ENCODE measurements around the gene TMEM88.
"Not testable (repeated sequence)": the region's sequence is repeated elsewhere in the genome, so short reads cannot be mapped to it uniquely, and the experiment has no call there.

TMEM88 gene

DNA sequence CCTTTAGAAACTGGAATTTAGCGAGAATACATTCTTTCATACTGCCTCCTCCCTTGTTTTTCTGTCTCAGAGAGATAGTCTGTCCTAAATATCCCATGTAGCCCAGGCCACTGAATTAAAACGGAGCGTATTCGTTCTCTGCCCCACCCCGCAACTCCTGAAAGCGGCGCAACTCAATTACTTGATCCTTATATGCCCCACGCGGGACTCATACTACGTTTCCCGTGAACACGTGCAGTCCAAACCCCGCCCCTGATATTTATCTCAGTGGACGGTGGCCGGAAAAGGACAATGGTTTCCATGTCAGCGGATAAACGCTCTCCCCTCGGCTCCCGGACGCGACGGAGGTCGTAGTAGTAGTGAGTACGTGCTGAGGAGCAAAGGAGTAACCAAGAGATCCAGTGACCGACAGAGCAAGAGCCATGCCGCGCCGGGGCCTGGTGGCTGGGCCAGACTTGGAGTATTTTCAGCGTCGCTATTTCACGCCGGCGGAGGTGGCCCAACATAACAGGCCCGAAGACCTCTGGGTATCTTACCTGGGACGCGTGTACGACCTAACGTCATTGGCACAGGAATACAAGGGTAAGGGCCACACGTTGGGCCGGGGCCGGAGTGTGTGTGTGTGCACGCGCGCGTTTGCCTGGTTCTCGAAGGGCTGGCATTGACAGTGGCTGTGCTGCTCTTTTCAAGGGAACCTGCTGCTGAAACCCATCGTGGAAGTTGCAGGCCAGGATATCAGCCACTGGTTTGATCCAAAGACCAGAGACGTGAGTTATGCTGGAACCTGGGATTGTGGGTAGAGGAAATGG is 3.1 kb downstream of the TMEM88 start, which contains the start of gene CYB5D1:
Gene CYB5D1, plus strand, starts transcription at position 291 of the 809 bp plus-strand sequence. Its CDS starts 132 bp downstream, at position 423.
- peak; percentile 38 for DNase-seq

DNA sequence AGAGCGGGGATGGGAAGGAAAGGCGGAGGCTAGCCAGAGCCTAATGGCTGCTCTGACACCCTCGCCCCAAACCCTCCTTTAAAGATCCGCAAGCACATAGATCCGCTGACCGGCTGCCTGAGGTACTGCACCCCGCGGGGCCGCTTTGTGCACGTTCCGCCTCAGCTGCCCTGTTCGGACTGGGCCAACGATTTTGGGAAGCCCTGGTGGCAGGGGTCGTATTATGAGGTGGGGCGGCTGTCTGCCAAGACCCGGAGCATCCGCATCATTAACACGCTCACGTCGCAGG is 3.6 kb downstream of the TMEM88 start:
- no peak for DNase-seq

DNA sequence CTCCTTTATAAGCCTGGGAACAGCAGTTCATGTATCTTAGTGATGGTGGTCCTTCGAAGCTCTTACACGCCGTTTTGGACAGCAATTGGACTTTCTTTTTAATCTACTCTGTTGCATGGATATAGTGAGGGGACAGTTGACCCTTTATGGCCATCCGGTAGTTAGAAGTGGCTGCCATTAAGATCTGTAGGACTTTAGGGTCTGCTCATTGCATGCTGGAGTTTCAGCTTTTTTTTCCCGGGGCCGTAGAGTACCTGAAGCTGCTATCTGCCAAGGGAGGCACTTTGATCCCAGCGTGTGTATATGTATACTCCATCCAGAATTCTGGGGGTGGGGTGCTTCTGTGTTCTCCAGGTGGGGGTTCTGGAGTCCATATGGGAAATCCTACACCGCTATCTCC is 4.2 kb downstream of the TMEM88 start:
- DNase-seq: no peak

DNA sequence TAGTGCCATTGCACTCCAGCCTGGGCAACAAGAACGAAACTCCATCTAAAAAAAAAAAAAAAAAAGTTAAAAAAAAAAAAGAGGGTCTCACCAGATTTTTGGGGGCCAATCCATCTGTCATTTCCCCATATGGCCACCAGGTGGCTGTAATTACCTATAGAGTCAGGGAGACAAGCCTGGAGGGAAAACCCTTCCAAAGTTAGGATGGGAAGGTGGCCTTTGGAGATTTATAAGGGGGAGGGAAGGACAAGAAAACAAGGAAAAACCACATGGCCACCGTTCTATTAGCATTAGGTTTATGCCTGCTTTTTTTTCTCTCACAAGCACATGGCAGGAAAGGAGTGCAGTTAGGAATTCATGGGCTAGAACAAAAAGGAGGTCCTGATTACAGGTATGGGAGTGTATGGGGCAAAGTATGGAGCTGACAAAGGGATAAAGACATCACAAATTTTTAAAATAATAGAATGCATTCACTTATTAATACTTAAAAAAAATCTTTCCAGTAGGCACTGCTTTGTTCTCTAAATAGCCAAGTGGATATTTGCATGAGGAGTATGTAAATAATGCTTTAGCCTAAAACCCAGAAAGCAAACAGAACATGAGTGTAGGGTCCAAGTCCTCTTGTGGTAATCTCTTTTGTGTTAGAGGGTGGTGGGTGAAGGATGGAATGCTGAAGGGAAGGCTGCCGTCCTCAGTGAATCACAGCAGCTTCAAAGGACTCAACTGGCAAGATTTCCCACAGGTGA is 8.0 kb downstream of the TMEM88 start:
- no peak for DNase-seq

DNA sequence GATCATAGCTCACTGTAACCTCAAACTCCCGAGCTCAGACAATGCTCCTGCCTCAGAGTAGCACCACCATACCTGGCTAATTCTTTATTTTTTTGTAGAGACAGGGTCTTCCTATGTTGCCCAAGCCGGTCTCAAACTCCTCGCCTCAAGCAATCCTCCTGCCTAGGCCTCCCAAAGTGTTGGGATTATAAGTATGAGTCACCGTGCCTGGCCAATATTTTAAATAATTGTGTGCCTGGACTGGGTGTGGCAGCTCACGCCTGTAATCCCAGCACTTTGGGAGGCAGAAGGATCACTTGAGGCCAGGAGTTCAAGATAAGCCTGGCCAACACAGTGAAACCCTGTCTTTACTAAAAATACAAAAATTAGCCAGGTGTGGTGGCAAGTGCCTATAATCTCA is 9.5 kb downstream of the TMEM88 start:
- not testable (repeated sequence) for DNase-seq

DNA sequence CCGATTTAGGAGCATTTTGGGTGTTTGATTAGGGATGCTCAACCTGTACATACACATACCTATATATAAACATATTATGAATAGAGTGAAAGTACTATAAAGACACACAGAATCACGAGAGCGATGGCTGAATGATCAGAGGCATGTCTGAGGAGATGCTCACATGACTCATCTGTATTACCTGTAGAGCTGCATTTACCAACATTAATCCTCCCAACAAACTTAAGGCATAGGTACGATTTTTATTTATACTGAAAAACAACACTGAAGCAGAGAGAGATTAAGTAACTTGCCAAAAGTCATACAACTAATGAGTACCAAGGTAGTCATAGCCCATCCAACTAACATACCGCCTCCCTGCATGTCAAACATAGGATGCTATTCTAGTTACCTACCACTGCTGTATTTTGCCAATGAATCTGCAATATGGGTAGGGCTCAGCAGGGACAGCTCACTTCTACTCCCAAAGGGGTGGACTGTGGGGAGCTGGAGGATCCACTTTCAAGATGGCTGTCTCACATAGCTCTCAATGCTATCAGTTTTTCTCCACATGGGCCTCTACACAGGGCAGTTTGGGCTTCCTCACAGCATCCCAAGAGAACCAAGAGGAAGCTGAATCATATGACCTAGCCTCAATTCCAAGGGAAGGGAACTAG is 10.3 kb downstream of the TMEM88 start:
- no peak for DNase-seq

DNA sequence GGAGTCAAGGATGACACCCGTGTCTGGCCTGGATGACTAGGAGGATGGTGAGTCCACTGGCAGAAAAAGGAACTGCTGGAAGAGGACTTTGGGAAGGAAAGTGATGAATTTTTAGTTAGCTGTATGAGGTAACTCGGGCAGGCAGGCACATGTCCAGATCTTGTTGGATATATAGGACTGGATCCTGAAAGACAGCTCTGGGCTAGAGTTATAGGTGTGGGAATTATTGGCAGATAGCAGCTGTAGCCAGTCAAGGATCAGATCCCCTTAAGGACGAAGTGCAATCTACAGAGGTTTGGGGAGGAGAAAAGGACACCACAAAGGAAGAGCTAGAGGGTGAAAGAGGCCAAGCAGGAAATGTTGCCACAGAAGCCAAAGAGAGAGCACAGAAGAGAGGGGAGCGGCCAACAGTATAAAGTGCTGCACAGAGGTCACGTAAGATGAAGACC is 13.0 kb downstream of the TMEM88 start:
- DNase-seq: no peak

DNA sequence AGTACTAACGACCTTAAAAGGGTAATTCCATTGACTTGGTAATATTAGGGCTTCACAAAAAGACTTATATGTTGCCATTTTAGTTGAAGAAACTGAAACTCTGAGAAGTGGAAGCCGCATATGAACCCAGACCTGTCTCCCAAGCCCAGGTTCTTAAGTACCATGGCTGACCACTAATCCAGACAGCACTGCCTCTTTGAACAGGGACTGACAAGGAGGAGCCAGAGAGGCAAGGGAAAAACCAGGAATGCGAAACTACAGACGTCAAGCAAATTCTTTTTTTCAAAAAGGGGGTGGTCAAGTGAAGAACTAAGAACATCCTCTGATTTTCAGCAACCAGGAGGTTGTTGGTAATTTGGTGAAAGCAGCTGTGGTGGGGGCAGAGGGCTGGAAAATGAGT is 18.2 kb downstream of the TMEM88 start:
- DNase-seq: no peak

DNA sequence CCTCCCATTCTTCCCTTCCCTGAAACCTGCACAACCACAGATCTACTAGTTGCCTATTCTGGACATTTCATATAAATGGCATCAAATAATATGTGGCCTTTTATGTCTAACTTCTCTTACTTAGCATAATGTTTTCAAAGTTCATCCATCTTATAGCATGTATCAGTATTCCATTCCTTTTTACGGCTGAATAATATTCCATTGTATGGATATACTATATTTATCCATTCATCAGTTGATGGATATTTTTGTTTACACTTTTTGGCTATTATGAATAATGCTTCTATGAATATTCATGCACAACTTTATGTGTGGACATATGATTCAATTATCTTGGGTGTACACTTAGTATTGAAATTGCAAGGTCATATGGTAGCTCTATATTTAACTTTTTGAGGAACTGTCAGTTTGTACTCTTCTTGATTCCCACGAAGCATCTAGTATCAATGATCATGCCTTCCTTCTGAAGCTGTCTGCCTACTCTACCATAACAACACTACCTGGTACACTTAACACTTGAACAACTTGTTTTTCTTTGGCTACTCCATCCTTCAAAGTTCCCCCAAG is 21.0 kb downstream of the TMEM88 start:
- no peak for DNase-seq

DNA sequence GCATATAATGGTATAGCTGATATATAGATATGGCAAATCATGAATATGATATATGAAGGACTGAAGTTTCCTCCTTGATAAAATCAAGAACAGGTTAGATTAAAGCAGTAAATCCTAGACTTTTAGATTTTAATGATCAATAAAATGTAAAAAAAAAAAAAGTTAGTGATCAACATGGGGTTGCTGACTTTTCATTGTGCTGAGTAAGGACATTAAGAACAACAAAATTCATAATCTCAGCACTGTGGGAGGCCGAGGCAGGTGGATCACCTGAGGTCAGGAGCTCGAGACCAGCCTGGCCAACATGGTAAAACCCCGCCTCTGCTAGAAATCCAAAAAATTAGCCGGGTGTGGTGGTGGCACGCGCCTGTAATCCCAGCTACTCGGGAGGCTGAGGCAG is 23.4 kb downstream of the TMEM88 start:
- no peak for DNase-seq

DNA sequence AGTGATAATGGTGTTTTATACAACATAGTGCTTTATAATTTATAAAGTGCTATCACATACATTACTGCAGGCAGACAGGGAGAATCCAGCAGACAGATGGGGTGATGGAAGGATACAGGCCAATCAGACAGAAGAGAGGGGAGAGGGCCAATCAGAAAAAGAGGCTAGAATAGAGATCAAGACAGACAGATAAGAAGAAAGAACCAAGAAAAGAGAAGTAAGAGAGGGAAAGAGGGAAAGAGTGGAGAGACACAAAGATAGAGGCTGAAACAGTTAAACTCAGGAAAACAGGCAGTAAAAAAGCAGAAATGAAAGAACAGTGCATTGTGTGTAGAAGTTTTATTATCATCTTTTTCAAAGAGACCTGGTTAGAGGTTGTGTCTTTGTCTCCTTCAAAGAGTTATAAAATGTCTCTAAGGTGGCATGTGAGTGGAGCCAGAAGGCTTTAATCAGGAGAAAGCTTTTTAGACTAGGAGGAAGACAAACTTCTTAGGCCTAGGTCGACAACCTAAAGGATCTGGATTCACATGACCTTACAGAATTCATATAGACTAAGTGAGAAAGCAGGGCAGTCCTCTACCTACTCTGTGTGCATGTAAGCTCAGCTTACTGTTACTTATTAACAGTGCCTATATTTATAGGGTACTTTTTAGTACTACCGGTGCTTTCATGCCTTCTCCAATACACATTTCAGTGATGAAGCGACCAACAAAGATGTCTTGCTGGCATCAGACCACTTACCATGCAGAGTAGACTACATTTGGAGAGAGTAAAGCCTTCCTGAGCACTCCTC is 25.4 kb downstream of the TMEM88 start:
- no peak for DNase-seq

DNA sequence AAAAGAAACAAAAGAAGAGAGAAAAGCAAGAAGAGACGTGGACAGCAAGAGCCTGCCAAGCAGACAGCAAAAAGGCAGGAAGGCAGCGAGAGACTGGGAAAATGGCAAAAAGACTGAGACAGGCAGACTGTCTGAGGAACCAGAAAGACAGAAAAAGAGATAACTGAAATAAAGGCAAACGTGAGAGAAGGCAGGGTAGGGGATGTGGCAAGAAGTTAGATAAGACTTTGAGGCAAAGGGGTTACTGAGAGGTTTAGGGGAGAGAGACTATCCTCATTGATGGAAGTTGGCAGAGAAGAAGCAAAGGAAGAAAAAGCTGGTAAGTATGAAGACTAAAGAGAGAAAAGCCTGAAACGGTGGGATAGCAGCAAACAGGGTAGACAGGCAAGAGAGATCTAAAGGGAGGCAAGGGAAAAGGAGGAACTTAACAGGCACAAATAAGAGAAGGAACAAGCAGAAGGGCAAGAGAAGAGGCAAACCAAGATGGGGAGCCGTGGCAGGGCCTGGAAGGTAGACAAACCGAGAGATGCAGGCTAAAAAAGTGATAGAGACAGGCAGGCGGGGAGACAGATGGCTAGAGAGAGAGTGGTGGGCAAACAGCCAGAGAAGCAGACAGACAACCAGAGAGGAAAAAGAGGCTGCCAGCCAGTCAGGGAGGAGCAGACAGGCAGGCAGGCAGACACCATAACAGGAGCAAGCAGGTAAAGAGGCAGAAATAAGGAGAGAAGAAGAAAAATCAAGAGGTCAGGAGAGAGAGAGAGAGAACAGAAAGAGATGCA is 26.6 kb downstream of the TMEM88 start:
- DNase-seq: no peak

DNA sequence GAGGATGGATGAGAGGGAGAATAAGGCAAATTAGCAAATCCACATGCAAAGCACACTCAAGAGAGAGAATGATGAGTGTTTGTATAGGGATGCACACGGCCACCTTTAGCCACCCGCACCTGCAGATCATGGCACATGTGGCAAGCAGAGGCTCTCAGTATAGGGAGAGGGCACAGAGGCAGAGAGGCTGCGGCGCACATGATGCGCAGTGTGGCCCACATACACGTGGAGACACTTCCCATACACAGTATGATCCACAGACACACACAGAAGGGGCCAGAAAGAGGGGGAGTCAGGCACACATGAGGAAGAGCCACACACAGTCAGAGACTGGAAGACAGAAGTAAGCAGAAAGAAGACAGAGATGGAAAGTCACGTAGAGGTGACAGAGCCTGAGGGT is 27.2 kb downstream of the TMEM88 start:
- DNase-seq: no peak

DNA sequence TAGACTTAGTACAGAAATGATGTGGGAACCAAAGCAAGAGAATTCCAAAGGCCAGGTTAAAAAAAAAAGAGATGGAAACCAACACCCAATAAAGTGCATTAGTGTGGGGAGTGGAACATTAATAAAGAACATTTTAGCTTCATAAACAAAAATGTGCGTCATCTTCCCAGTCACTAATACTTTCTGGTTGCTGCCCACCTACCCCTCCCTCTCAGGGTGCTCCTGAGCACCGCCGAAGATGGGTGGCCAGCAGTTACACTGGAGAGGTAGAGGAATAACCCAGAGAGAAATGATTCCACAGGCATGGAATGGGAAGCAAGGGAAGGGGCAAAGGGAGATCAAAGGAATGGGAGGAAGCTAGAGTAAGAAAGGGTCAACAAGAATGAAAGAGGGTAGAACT is 27.8 kb downstream of the TMEM88 start:
- DNase-seq: no peak

DNA sequence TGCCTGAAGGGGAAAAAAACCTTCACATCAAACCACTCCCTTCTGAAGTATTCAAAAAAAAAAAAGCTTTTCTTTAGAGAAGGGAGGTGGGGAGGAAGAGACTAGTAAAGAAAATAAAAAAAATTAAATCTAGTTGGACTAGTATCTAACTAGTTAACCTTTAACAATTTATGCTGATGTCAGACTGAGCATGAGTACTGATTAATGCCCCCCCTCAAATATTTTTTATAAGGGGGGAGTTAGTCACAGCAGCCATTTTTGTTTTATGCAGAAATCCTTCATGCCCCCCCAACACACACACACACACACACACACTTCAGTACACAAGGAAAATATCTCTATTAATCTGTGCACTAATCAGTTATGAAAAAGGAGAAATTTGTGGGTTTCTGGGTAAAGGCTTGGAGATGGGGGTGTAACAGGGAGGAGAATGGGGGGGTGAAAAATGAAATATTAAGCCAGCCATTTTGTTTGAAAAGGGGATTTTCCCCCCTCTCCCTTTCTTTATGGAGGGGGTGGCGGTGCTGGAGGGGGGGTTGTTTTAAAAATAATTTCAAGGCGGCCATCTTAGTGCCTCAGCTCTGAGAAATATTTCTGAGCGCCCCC is 29.0 kb downstream of the TMEM88 start:
- DNase-seq: no peak

DNA sequence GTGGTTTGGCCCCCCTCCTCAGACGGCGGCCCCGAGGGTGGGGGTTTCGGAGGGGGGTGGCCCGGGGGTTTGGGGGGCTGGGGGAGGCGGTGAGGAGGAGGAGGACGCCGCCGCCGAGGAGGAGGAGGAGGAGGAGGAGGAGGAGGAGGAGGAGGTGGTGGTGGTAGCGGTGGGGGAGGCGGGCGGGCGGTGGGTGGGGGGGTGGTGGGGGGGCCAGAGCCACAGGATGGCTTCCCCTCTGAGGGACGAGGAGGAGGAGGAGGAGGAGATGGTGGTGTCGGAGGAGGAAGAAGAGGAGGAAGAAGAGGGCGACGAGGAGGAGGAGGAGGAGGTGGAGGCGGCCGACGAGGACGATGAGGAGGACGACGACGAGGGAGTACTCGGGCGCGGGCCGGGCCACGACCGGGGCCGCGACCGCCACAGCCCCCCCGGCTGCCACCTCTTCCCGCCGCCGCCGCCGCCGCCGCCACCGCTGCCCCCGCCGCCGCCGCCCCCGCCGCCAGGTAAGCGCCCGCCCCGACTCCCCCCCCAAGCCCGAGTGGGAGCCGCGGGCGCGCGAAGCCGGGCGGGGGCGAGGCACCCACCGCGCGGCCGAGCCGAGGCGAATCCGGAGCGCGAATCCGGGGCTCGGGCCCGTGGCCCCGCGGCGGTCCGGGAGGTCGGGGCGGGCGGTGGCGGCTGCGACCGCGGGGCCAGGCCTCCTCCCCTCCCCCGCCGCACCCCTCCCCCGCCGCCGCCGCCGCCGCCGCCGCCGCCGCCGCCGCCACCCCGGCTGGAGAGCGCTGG is 29.9 kb downstream of the TMEM88 start:
- no peak for DNase-seq

DNA sequence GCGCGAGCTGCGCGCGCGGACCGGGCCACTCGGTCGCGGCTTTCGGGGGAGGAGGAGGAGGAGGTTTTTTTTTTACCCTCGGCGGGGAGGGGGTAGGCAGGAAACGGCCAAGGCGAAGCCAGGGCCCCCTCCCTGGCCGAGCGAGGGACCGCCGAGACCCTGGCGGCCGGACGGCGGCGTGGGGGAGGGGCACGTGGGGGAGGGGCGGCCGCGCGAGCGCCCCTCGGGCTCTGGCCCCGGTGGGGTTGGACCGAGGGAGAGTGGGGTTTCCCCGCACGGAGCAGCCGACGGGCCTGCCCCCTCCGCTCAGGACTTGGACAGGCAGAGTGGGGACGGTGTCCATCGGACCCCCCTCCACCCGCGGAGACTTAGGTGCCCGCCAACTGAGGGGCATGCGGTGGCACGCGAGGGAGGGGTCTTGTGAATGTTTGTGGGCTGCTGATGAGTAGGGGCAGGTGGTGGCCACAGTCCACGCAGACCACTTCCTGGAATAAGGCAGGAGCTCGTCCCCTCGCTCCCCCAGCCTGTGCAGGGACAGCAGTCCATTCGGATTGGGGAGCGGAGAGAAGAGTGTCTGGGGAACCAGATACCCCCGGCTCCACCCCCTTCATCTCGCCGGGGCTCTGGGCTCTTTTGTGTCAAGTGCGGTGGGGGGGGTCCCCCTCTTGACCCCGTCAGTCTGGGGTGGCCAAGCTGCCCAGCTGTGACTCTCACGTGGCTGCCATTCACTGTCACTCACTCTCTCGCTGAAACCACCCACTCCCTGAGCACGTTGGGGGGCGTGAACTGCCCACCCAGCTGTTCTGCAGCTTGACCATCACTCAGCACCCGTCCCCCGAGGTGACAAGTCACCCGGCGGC is 30.7 kb downstream of the TMEM88 start:
- DNase-seq: peak; percentile 67

DNA sequence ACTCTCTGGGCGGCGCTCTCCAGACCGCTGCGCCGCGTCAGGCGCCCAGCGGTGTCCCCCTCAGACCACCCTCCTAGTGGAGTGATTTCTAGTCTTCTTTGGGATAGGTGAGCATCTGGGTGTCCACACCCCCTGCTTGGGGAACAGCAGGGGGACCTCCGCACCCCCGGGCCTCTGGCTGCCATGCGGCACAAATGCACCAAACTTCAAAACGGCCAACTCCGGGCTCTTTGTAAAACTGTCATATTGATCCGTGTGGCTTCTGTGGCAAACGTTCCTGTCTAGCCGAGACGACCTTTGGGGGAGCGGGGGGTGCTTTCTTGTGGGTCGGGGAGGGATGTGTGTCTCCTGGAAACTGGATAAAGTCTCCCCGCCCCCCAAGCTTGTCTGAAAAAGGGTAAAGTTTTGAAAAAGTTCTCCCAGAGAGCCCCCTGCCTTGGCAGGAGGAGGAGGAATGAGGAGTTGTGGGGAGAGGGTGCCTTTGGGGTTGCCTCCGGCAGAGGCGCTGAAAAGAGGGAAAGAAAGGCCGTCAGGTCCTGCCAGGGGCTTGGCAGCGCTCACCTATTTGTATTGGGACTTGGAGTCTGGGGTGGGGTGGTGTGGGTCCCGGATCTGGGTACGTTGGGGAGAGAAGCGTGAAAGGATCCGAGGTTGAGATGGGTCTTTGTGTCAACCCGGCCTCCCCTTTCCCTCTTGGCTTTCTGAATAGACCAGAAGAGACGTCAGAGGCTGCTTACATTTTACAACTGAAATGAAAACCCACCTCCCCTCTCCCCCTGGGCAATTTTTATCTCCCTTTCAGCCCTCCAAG is 31.6 kb downstream of the TMEM88 start:
- DNase-seq: peak; percentile 17

DNA sequence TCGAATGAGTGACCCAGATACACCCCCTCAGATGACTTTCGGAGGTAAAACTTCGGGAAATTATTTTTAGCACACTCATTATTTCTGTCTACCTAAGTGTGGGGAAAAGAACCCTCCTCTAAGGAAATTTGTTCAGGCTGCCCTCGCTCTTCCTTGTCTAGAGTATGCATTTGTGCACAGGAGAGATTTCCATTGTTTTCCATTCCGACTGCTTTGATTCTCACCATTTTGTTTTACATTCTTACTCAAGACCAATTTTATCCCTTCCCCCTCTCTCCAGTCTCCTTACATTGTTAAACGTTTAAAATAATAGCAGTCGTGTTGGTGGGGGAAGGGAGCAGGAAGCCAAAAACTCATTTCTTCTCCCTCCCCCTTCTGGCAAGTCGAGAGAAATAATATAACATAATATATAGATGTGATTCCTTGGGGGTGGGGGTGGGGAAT is 32.2 kb downstream of the TMEM88 start:
- DNase-seq: no peak
